ENCODE data around the gene SYNM.

Gene SYNM

GRCh38 chr15:99145005-99145404 lies 40.1 kb downstream of the SYNM start:
- DNase-seq: no peak

GRCh38 chr15:99145778-99146177 lies 40.9 kb downstream of the SYNM start:
- no peak for DNase-seq

GRCh38 chr15:99146661-99147060 lies 41.8 kb downstream of the SYNM start:
- DNase-seq: no peak

GRCh38 chr15:99148851-99149276 lies 44.0 kb downstream of the SYNM start:
- DNase-seq: no peak

- DNase-seq: no peak
Observed at GRCh38 chr15:99149366-99149765, 44.5 kb downstream of the SYNM start.

GRCh38 chr15:99151156-99151555 lies 46.3 kb downstream of the SYNM start:
- DNase-seq: no peak

- no peak for DNase-seq
Observed at GRCh38 chr15:99153026-99153535, 48.2 kb downstream of the SYNM start.

- no peak for DNase-seq
Observed at GRCh38 chr15:99154271-99154670, 49.4 kb downstream of the SYNM start.

GRCh38 chr15:99155961-99156443 lies 51.1 kb downstream of the SYNM start:
- no peak for DNase-seq

GRCh38 chr15:99157456-99157855 lies 52.6 kb downstream of the SYNM start:
- DNase-seq: no peak

GRCh38 chr15:99158626-99159412 lies 53.9 kb downstream of the SYNM start:
- DNase-seq: no peak

GRCh38 chr15:99163271-99164062 lies 58.6 kb downstream of the SYNM start:
- no peak for DNase-seq

GRCh38 chr15:99164119-99164518 lies 59.2 kb downstream of the SYNM start:
- no peak for DNase-seq

GRCh38 chr15:99165020-99165790 lies 60.3 kb downstream of the SYNM start:
- DNase-seq: no peak

- DNase-seq: no peak
Observed at GRCh38 chr15:99165956-99166689, 61.2 kb downstream of the SYNM start.

GRCh38 chr15:99167201-99167600 lies 62.3 kb downstream of the SYNM start:
- DNase-seq: no peak

GRCh38 chr15:99167640-99168039 lies 62.8 kb downstream of the SYNM start:
- no peak for DNase-seq

GRCh38 chr15:99168601-99169580 lies 64.0 kb downstream of the SYNM start:
- DNase-seq: no peak

GRCh38 chr15:99169769-99170311 lies 65.0 kb downstream of the SYNM start:
- no peak for DNase-seq

GRCh38 chr15:99170476-99171065 lies 65.7 kb downstream of the SYNM start:
- no peak for DNase-seq
